WERI-Rb-1 (cell line): Measurements from ENCODE around the gene PSPN.
"Not testable (repeated sequence)": the region's sequence is repeated elsewhere in the genome, so short reads cannot be mapped to it uniquely, and the experiment has no call there.

Experiments used
- DNase-seq: peaks from one replicate; pipeline ENCODE4 v3.0.0-alpha.2; 2020
- H3K27ac ChIP-seq: fragments of 250-450 bp; sonication (Bioruptor Pico); 2 replicates; pipeline ENCODE4 v1.5.1; 2020; ENCODE audit warnings: mild to moderate bottlenecking, moderate library complexity
- H3K27me3 ChIP-seq: fragments of 250-450 bp; sonication (Bioruptor Pico); 2 replicates; pipeline ENCODE4 v1.5.1; 2021; ENCODE audit warnings: mild to moderate bottlenecking, low read depth, moderate library complexity; ENCODE audit not compliant: insufficient read depth, severe bottlenecking
- H3K36me3 ChIP-seq: fragments of 250-450 bp; sonication (Bioruptor Pico); 2 replicates; pipeline ENCODE4 v1.5.1; 2020; ENCODE audit warnings: mild to moderate bottlenecking, moderate library complexity
- H3K4me3 ChIP-seq: 2 replicates; pipeline ENCODE4 v1.5.1; 2011; ENCODE audit warnings: low read depth, mild to moderate bottlenecking, control low read depth, low read length
- H3K9me3 ChIP-seq: fragments of 250-450 bp; sonication (Bioruptor Pico); 2 replicates; pipeline ENCODE4 v1.5.1; 2021; ENCODE audit warnings: mild to moderate bottlenecking, moderate library complexity; ENCODE audit not compliant: severe bottlenecking
- CTCF ChIP-seq: IDR thresholded peaks from 2 replicates; pipeline ENCODE4 v1.5.1; 2011; ENCODE audit warnings: low read depth, mild to moderate bottlenecking, control low read depth, inconsistent platforms, low read length

PSPN gene

GRCh38 chr19:6373096-6373812, 2.5 kb downstream of the PSPN start:
- DNase-seq: peak; percentile 98
- no peaks in the 10 kb centered on the region for H3K9me3 ChIP-seq
- no peak for TF ChIP-seq CTCF
- peak overlapping the region; percentile 82 for H3K4me3 ChIP-seq
- peak overlapping the region; percentile 98 for H3K27ac ChIP-seq
- H3K36me3 ChIP-seq: peaks cover 23% of the 10 kb centered on the region
- no peaks in the 10 kb centered on the region for H3K27me3 ChIP-seq

- H3K4me3 ChIP-seq: peak within 1 kb of the TSS; percentile 82
- peaks cover 29% of the 10 kb centered on the region for H3K36me3 ChIP-seq
- no peaks in the 10 kb centered on the region for H3K9me3 ChIP-seq
- peak; percentile 99 for DNase-seq
- H3K27me3 ChIP-seq: no peaks in the 10 kb centered on the region
- TF ChIP-seq CTCF: no peak
- peak within 1 kb of the TSS; percentile 98 for H3K27ac ChIP-seq
Observed at GRCh38 chr19:6372594-6373095, 3.1 kb downstream of the PSPN start, which contains the start of gene ALKBH7. Gene ALKBH7, plus strand, starts transcription at chr19:6372794. Its CDS starts 27 bp downstream, at chr19:6372821.

- Histone ChIP-seq H3K4me3 (no peak overlapping the region), H3K36me3 (peaks cover 56% of the 10 kb centered on the region), H3K27ac (no peak overlapping the region), H3K9me3 (no peaks in the 10 kb centered on the region), H3K27me3 (no peaks in the 10 kb centered on the region)
- DNase-seq: no peak
- no peak for TF ChIP-seq CTCF
Observed at GRCh38 chr19:6364353-6364752, 11.4 kb downstream of the PSPN start.

DNA sequence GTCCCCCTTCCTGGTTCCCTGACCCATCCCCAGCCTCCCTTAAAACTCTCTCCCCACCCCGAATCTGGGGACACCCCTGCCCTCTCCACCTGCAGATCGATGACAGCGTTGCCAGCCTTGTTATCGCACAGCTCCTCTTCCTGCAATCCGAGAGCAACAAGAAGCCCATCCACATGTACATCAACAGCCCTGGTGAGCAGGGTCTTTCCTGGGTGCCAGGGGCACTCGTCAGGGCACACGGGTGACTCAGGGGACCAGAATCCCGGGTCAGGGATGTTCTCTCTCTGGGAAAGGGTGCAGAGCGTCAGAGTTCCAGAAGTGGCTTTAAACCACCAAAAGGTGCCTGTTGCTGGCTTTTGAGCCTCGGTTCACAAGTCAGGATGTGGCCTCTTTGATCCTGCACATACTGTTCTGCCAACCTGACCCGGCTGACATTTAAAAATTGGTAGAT, 13.4 kb downstream of the PSPN start:
- DNase-seq: no peak
- H3K27me3 ChIP-seq: no peaks in the 10 kb centered on the region
- no peak overlapping the region for H3K27ac ChIP-seq
- H3K36me3 ChIP-seq: peaks cover 38% of the 10 kb centered on the region
- no peaks in the 10 kb centered on the region for H3K9me3 ChIP-seq
- peak overlapping the region; percentile 57 for H3K4me3 ChIP-seq
- TF ChIP-seq CTCF: no peak

DNA sequence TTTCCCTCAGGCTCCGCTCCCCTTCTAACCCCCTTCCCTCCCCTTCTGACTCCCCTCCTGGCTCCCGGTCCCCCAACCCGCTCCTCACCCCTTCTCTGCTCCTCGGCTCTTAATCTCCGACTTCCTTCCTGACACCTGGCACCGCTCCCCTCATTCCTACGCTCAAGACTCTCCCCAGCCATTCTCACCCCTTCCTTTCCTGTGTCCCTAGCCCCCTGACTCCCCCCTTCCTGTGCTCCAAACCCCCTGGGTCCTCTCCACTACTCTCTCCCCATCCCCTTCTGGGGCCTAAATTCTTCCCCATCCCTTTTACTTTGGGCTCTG, 13.7 kb downstream of the PSPN start:
- Histone ChIP-seq H3K27ac (peak overlapping the region; percentile 96), H3K9me3 (no peaks in the 10 kb centered on the region), H3K36me3 (peaks cover 35% of the 10 kb centered on the region), H3K4me3 (peak overlapping the region; percentile 57), H3K27me3 (no peaks in the 10 kb centered on the region)
- no peak for TF ChIP-seq CTCF
- peak; percentile 19 for DNase-seq

DNA sequence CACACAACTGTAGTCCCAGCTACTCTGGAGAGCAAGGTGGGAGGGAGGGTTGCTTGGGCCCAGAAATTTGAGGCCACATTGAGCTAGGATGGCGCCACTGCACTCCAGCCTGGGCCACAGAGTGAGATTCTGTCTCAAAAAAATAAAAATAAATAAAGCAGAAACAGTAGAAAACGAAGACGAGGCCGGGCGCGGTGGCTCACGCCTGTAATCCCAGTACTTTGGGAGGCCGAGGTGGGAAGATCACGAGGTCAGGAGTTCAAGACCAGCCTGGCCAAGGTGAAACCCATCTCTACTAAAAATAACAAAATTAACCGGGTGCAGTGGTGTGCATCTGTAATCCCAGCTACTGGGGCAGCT, 14.9 kb downstream of the PSPN start:
- not testable (repeated sequence) for H3K27ac ChIP-seq, DNase-seq, H3K27me3 ChIP-seq, H3K9me3 ChIP-seq
- Histone ChIP-seq H3K36me3 (peaks cover 24% of the 10 kb centered on the region), H3K4me3 (peak overlapping the region; percentile 57)

DNA sequence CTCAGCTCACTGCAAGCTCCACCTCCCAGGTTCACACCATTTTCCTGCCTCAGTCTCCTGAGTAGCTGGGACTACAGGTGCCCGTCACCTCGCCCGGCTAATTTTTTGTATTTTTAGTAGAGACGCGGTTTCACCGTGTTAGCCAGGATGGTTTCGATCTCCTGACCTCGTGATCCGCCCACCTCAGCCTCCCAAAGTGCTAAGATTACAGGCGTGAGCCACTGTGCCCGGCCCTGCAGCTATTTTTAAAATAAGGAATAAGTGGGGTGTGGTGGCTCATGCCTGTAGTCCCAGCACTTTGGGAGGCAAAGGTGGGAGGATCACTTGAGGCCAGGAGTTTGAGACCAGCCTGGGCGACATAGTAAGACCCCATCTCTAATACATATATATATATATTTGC, 15.3 kb downstream of the PSPN start:
- H3K27ac ChIP-seq, H3K9me3 ChIP-seq, H3K4me3 ChIP-seq, H3K27me3 ChIP-seq, DNase-seq: not testable (repeated sequence)
- peaks cover 21% of the 10 kb centered on the region for H3K36me3 ChIP-seq
